HG03139 (cell line): ENCODE results near the gene CASTOR1.
"Not testable (repeated sequence)": the region's sequence is repeated elsewhere in the genome, so short reads cannot be mapped to it uniquely, and the experiment has no call there.

ENCODE experiments used
- ATAC-seq: cut with Tn5 transposase; IDR thresholded peaks from one replicate; pipeline ENCODE4 v1.9.1; 2021; ENCODE audit not compliant: unreplicated experiment

CASTOR1 gene

DNA sequence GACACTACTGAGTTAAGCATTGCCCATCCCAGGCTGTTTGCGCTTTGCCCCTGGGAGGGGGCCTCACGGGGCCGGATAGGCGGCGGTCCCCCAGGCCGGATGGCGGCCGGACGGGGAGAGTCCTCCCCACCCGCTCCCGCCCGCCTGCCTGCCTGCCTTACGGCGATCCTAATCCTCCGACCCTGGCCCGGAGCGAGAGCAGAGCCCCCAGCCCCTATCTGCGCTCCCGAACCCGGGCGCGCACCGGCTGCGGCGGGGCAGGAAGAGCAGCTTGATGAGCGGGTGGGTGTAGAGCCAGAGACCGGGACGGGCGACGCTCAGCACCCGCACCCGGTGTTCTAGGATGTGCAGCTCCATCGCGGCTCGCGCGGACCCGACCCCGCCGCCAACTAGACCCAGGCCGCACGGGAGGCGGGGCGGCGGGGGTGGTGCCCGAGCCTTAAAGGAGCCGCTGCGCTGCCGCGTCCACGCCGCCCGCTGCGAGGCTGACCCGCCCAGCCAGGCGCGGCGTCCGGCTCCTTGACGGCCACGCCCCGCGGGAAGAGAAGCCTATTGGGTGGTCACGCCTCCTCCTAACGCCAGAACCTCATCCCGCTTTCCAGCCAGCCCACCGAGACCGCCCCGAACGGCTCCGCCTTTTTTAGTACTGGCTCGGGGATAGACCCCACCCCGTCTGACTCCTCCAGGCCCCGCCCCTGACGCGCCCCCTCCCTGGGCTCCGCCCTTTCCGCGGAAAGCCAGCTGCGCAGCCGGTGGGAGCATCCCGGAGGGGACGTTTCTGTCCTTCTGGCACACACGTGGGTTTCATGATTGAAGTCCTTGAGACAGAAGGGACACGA is at the start of gene CASTOR1:
Gene CASTOR1 (minus strand): TSS at position 365 of the 839 bp plus-strand sequence. CDS start 8 bp downstream, at position 357.
- ATAC-seq = peak; percentile 47

DNA sequence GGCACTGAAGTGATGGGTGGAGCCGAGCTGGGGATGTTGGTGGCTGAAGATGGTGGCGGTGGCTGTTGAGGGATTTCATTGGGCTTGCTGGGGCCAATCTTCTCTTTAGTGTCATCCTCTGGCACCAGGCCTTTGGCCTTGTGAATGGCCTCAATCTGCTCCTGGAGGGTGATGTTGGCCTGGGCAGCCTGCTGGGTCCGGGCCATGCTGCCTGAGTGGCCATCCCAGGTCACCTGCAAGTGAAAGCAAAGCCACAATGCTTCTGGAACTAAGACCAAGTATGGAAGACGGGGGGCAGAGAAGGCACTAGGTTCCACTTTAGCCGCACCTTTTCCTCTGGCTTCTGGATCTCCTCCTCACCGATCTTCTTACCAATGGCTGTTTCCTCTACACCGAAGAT is 49.5 kb upstream of the CASTOR1 start:
- ATAC-seq = no peak

DNA sequence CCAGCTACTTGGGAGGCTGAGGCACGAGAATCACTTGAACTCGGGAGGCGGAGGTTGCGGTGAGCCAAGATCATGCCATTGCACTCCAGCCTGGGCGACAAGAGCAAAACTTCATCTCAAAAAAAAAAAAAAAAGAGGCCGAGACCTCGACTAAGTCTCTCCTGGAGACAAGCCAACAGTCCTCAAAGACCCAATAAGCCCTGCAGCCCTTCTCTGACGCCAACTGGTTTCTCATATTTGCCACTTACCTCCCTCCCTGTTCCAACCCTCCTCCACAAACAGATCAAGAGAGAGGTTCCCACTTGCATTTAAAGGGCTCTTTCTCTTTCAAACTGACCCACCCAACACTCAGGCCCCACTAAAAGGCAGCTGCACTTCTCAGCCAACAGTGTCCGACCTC is 49.0 kb upstream of the CASTOR1 start:
- not testable (repeated sequence) for ATAC-seq

GRCh38 chr22:30337461-30337778 is 48.1 kb upstream of the CASTOR1 start:
- ATAC-seq = no peak

DNA sequence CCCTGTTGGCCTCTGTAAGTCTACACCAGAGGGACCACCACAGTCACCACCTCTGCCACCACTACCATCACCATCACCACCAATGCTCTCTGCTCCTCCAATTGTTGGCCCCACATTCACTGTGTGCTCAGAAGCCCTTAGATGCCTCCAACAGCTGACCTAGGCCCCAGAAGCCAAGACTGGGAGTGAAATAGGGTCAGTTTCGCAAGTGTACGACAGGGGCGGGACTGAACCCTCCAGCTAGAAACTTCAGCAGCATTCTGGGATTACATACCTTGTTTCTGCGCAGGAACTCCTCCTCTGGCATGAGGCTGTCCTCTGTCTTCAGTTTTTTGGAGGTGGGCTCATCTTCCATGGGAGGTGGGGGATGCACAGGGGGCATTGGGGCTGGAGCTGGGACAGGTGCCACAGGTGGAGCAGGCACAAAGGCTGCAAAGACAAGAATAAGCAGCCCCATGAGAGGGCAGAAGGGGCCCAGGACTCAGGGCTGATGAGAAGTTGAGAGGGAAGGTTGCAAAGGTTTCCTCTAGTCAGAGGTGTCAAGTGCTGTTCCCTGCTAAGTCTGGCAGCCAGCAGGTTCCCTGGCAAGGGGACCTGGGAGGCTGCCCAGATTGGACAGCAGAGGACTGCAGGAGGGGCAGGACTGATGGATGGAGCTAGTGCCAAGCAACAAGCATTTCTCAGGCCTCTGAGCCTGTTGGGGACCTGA is 47.6 kb upstream of the CASTOR1 start:
- no peak for ATAC-seq

GRCh38 chr22:30335236-30335635 is 45.9 kb upstream of the CASTOR1 start:
- ATAC-seq = no peak

DNA sequence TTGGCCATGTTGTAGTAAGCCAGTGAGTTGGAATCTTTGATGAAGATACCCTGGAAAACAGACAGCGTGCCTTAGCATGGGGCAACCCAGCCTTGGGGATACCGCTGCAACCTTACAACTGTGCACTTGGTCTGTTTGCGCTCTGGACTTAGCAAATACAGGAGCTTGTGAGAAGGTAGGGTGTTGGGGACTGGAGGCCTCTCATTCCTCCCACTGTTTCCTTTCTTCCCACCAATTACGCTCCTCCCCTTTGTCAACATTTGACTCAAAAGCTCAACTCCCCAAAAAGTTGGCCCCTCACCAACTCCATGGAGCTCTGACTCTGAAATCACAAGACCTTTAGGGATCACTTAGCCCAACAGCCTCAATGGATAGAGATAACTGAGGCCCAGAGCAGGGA is 45.3 kb upstream of the CASTOR1 start:
- no peak for ATAC-seq

- ATAC-seq = no peak
These were observed 44.4 kb upstream of the CASTOR1 start for GRCh38 chr22:30333707-30334087.

GRCh38 chr22:30332994-30333706 is 43.8 kb upstream of the CASTOR1 start:
- ATAC-seq = no peak

- ATAC-seq = no peak
These were observed 43.2 kb upstream of the CASTOR1 start for GRCh38 chr22:30332551-30332950.

DNA sequence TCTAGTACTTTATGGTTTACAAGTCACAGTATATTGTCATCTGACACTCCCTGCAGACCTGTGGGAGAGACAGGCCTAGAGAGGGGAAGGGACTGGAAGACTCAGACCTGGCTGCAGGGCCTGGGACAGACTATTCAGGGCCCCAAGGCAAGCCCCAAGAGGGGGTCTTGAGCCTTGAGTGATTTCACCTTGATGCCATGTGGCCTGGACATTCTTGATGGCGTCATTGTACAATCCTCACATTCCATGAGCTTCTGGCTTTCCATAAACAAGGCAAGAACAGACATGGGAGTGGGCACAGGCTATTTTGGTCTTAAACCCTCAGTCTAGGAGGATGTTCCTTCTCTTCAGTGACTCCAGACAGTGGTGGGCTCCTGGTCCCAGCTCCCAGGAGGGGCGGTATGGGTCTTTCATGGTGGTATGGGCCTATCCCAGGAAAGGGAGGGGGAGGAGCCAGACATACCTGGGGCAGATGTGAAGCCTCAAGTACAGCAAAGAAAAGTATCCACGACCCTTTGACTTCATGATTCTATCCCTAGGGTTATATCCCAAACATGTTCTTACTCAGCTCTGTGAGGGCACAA is 39.3 kb upstream of the CASTOR1 start:
- ATAC-seq = no peak

GRCh38 chr22:30327864-30328345 is 38.6 kb upstream of the CASTOR1 start:
- ATAC-seq = no peak

- ATAC-seq = peak; percentile 83
These were observed 37.5 kb upstream of the CASTOR1 start, which contains the start of gene TBC1D10A for GRCh38 chr22:30326706-30327362. Gene TBC1D10A, minus strand, starts transcription at chr22:30326941. Its CDS starts 60 bp downstream, at chr22:30326881.

DNA sequence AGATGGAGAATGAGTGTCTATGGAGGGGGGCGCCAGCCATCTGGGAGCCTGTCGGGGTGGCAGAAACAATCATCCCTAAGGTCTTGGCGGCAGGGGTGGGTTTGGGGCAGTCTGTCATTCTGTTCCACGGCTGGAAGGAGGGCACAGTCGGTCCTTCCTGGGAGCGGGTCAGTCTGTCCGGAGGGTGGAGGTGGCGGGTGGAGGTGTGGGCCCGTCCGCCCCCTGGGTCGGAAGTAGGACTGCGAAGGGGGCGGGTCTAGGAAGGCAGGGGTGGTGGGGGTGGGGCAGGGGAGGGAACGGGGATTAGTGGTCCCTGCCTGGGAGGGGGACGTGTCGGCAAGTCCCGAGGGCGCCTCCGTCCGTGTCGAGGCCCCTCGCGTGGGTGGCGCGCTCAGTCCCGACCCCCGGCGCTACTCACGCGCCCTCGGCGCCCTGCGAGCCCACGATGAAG is 37.0 kb upstream of the CASTOR1 start:
- peak; percentile 25 for ATAC-seq

- ATAC-seq = no peak
These were observed 36.5 kb upstream of the CASTOR1 start for GRCh38 chr22:30325724-30326254.

- no peak for ATAC-seq
These were observed 35.9 kb upstream of the CASTOR1 start for GRCh38 chr22:30325065-30325720.

- ATAC-seq = no peak
These were observed 34.9 kb upstream of the CASTOR1 start for GRCh38 chr22:30324014-30324730.

GRCh38 chr22:30323246-30323645 is 33.9 kb upstream of the CASTOR1 start:
- ATAC-seq = no peak

GRCh38 chr22:30321461-30321860 is 32.2 kb upstream of the CASTOR1 start:
- no peak for ATAC-seq
